NK-92 (cell line): Measurements from ENCODE around the gene DCLK3.

ENCODE experiments used
- DNase-seq: peaks from one replicate; lab custom pipeline; 2025; ENCODE audit not compliant: unreplicated experiment; lab: John Stamatoyannopoulos, UW

The DCLK3 gene

DNA sequence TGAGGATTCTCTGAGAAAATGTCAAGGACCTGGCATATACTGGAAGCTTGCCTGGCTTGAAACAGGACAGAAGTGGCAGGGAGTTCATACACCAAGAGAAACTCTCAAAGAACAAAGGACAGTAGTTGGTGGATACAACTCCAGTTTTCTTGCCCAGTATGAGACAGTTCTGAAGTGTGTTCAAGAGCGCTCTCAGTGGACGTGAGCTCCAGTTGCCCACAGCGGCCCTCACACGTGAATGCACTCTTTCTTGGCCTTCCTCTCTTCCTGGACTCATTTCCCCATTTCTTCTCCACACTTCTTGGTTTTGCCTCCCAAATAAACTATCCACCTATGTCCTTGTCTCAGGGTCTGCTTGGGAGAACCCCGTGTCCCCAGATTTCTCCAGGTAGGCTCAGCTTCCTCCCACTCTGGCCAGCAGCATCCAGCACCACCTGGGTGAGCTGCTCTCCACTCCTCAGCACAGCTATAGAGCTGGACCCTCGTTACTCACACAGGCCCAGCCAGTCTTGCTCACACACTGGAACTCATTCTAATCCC lies 54.5 kb downstream of the DCLK3 start:
- DNase-seq = no peak

DNA sequence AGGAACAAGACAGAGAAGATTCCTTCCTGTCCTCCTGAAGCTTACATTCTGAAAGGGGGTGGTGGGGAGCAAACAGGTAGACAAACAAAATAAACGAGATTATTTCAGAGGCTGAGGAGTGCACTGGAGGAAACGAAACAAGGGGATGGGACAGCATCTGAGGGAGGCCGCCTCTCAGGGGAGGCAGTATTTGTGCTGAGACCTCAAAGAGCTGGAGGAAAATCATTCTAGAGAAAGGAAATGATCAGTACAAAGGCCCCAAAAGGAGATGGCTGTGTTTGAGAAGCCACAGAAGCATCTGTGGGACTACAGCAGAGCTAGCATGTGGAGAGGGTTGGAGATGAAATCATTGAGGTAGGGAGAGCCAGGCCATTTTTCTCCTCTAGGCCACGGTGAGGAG lies 55.1 kb downstream of the DCLK3 start:
- DNase-seq = no peak

DNA sequence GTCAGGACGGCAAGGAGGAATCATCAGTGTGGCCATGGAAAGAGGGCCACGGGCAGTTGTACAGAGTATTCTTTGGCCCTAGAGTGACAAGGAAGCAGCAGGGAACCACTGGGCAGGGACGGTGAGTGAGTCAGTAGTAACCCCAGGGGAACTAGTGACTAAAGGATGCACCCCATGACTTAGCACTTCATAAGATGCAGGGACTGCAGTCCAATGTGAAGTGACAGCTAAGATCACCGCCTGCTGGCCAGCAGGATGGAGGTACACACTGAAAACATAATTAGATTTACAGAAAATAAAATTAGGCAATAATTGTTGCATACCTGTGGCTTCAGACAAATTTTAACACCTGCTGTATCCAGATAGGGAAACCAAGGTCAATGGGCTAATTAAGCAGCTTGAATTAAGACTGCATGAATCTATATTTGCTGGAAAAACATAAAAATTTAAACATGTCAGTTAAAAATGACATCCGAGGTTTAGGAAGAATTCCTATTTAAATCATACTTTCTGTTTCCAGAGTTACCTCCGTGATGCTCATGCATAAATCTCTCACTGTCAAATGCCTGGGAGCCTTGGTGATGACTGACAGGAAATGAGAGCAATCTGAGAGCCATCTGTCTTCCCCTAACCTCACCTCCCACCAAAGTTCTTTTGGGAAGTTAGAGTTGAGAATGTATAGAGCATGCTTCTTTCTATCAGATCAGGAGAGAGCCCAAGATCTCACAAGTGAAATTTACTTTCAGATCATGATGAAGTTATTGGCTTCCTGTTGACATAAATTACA lies 56.5 kb downstream of the DCLK3 start:
- no peak for DNase-seq

DNA sequence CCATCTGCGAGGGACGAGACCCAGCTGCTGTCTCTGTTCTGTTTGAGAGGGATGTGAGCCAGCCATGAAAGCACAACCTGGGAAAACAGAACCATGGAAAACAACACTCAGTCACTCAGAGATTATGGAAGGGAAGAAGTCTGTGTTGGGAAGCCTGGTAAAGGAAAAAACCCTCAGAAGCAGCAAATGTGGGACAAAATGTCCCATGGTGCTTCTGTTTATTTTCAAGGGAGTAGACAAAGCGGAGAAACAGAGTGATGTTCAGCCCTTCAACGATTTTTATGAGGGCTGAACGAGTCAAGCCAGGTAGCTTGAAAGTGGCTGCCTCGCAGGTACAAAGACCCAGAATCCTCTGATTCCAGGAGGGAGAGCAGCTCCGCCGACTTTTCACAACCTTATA lies 59.3 kb downstream of the DCLK3 start:
- DNase-seq = no peak

DNA sequence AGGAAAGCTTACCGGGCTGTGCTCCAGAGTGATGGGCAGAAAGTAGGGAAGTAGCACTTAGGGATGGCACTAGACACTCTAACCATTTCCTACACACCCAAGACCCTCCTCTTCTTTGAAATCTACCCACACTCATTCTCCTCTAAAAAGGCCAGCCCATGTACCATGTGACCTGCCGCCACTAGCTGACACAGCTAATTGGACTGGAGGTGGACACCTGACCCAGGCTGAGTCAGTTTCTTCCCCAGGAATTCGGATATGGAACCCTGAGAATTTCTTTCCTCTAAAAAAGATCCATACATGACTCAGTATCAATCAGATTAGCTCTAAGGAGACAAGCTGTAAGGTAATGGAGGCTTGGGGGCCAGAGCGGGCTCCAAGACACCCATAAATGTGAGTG lies 60.1 kb downstream of the DCLK3 start:
- DNase-seq = no peak

DNA sequence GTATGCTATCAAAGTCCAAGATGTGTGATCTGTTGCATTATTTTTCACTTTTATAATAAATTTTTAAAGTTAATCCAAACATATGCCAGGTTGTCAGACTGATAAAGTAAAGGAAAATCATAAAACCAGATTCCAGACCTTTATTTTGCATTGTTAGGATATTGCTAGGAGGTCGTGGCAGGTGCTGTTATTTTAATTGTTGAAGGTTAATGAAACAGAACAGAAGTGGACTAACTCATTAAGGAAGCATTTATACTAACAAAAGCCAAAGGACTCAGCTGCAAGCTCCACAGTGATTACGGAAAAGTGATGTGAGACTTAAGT lies 63.1 kb downstream of the DCLK3 start:
- no peak for DNase-seq

DNA sequence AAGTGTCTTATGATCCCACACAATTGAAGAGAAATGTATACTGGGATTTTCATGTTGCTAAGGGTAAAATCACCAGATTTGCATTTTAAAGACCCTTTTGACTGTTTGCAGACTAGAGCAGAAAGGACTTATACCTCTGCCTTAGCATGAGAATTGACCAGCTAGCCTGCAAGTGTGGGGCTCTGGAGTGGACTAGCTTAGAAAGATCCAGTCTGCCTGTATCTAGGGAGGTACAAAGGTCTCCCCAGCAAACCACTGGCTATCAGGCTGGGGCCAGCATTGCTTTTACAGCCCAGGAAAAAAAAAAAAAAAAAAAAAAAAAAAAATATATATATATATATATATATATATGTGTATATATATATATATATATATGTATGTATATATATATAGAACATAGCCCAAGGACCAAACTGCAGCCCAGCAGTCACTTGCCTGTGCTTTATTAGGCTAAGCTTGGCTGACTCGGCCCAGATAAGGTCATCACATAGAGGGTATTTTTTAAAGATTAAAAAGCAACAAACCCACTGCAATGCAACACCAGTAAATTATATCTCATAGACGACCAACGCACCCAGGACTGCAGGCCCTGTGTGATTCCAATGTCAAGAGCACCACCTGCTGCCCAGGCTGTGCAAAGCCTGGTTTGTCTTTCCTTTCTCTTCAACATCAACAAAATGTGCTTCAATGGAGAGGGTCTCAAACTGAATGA lies 63.7 kb downstream of the DCLK3 start:
- DNase-seq = no peak

DNA sequence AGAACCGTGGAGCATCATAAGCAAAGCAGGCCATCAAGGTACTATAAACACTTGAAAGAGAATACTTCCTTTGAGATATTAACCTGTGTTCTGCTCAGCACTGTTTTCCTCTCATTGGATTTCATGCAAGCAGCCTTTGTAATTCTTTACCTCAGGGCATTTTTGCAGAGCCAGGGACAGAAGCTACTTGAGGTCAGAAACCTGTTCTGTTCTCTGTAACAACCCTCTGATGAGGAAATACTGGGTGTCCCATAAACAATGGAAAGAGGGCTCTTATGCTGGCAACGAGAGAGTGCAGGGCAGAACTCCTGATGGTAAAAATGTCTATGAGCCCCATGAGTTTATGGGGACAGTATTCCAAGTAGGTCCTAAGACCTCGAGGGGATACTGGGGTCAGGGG lies 66.0 kb downstream of the DCLK3 start:
- no peak for DNase-seq

DNA sequence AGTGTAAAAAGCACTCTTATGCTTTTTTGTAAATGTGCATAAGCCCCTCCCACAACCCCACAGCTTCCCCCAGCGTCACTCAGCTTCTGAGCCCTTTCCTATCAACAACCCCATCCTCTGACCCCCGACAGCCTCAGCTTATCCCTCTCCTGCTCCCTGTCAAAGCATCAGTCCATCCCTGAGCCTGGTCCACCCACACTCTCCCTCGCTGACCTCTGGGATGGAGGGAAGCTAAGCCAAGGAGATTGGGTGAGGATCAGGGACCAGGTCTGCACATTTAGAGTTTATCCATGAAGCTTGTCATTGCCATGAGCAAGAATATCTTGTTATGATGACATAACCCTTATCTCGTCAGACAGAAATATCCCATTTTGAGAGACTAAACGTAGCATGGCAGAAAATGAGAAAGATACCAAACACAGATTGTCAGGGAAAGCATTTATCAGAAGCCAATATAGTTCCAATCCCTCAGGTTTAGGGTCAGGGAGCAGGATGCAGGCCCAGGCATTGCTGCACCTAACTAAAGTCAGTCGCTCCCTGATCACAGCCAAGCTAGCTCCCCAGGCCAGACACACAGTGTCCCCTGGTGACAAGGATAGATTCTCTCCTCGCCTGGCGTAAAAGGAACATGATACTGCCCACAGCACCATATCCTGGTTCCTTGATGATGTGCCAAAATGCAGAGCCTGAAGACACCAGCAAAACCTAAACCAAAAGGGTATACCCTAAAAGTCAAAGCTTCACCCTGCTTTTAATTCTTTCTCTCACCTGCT lies 66.9 kb downstream of the DCLK3 start:
- no peak for DNase-seq

DNA sequence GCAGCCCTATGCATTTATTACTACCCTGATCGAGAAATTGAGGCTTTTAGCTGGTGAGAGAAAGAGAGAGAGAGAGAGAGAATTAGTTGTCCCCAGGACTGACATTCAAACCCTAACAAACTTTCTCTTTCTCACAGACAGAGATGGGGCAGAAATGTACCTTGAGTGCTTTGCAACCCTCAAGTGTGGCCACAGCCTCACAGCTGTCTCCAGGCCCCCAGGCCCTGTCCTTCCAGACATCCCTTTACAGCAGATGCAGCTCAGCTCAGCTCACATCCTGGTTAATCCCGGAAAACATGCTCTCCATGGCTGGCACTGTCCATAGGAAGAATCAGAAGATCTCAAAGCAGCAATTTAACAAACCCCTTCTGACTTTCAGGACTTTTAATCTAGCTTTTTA lies 67.6 kb downstream of the DCLK3 start:
- no peak for DNase-seq

DNA sequence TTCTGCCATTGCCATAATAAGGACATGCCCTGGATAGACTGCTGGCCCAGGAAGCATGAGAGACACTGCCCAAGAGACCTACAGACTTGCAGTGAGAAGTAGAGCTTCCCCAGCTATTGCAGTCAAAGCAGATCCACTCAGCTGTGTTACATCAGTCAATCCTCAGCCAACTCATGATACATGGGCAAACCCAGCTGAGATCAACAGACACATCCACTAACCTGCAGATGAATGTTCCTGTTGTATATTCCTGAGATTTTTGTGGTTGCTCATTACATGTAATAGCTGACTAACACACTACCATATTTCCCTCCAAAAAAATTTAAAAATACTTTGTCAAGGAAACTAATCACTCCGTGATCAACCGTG lies 68.6 kb downstream of the DCLK3 start:
- no peak for DNase-seq

DNA sequence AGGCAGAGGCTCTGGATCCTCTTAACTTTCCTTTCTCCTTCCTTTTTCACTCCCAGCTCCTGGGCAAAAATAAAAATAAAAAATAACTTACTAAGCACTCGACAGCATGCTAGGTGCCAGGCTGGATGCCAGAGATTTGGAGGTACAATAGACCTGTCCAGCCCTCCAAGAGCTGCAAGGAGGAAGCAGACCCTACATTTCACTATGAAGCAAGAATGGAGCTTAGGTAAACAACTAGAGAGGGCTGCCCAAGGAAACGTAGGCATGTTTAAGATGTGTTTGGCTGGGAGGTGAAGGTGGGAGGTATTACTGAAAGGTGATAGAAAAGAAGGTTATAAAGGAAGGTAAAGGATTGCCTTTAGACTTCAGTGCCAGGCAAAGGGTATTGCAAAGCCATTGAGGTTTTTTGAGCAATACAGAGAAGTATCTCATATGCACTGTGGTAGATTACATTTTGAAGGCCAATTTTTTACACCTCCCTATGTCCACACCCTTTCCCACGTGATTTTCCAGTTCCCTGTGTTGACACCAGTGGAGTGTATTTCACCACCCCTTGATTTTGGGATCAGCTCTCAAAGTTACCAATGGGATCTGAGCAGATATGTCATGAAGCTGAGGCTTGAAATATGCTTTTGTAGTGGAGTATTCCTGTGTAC lies 69.1 kb downstream of the DCLK3 start:
- DNase-seq = no peak

DNA sequence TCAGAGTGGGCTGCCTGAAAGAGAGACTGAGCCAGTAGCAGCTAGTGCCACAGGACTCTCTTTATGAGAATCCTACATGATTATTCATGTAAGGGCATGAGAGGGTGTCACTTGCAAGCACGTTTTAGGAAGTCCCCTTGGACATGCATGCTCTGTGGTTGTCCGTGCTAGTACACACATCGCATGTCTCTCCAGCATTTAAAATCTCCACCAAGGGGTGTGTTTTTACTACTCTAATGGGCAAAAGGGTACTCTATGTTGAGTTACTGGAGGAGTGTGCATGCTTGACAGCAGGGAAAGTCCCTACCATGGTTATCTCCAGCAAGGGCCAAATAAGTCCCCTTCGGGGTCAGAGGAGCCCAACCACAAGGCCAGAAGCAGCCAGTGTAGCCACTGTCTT lies 70.7 kb downstream of the DCLK3 start:
- DNase-seq = no peak

DNA sequence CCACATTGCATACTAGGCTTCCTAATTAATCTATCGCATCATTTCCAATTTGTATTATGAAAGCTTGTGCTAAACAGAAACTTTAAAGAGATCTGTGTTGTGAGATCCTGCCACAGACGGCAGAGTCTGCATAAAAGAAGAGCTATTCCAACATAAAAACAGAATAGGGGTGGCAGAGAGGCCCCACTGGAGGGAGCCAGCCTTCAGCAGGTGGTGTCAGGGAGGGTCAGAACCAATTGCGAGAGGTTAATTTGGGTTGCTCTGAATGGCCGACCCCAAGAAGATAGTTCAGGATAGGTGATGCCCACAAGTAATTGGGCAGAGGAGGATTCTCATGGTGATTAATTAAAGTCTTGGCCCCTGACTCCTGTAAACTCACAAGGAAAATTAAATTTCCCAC lies 74.8 kb downstream of the DCLK3 start:
- DNase-seq = no peak

DNA sequence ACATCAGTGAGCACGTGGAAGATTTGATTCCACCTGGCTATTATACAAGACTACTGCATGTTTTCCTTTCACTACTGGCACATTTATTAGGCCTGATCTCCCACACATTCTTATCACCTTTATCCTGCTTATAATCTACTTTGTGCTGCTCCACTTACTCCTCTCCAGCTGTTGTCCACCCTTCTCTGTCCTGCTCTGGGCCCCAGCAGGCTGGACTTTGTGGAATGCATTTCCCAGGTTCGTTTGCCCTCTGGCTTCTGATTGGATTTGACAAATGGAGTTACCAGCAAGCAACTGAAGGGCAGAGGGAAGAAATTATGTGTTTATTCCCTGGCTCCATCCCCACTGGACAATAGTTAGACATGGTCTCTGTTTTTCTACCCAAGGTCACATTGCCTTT lies 75.5 kb downstream of the DCLK3 start:
- DNase-seq = no peak

DNA sequence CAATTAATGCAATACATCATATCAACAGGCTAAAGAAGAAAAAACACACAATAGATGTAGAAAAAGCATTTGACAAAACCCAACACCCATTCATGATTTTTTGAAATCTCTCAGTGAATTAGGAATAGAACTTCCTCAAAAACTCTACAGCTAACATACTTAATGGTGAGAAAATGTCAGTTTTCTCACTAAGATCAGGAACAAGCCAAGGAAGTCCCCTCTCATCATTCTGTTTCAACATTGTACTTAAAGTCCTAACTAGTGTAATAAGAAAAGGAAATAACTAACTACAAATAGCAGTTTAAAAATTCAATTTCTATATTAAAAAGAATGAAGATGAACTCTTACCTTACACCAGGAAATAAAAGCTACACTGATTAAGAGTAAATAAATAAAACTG lies 77.8 kb downstream of the DCLK3 start:
- no peak for DNase-seq

DNA sequence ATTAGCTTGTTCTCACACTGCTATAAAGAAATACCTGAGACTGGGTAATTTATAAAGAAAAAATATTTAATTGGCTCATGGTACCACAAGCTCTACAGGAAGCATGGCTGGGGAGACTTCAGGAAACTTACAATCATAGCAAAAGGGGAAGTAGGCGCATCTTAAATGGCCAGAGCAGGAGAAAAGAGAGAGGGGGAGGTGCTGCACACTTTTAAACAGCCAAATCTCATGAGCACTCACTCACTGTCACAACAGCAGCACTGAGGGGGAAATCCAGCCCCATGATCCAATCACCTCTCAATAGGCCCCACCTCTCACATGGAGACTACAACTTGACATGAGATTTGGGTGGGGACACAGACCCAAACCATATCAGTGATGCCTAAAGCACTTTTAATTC lies 82.5 kb downstream of the DCLK3 start:
- no peak for DNase-seq

DNA sequence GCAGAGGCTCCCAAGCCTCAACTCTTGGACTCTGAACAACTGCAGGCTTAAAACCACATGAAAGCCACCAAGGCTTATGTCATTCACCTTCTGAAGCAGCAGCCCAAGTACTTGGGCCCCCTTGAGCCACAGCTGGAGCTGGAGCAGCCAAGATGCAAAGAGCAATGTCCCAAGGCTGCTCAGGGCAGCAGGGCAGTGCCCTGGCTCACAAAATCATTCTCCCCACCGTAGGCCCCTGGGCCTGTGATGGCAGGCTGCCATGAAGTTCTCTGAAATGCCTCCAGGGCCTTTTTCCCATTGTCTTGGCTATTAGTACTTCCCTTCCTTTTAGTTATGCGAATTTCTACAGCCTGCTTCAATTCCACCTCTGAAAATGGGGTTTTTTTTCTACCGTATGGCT lies 83.4 kb downstream of the DCLK3 start:
- DNase-seq = no peak

DNA sequence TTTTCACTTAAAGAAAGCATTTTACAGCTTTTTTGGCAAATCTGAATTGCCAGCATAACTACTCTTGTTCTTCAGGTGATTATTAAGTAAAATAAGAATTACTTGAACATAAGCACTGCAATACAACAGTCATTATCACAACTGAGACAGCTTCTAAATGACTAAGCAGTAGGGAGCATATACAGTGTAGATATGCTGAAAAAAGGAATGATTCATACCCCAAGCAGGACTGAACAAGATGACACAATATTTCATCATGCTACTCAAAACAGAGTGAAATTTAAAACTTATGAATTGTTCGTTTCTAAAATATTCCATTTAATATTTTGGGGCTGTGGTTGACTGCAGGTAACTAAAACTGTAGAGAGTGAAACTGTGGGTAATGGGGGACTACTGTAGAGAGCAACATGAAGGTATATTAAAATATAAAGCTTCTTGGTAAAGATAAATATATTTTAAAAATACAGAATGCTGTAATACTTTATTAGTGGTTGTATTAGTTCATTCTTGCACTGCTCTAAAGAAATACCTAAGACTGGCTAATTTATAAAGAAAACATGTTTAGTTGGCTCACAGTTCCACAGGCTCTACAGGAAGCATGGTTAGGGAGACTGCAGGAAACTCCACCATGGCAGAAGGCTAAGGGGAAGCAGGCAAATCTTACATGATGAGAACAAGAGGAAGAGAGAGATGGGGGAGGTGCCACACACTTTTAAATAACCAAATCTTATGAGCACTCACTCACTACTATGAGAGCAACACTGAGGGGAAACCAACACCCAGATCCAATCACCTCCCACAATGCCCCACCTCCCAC lies 84.8 kb downstream of the DCLK3 start:
- DNase-seq = no peak

DNA sequence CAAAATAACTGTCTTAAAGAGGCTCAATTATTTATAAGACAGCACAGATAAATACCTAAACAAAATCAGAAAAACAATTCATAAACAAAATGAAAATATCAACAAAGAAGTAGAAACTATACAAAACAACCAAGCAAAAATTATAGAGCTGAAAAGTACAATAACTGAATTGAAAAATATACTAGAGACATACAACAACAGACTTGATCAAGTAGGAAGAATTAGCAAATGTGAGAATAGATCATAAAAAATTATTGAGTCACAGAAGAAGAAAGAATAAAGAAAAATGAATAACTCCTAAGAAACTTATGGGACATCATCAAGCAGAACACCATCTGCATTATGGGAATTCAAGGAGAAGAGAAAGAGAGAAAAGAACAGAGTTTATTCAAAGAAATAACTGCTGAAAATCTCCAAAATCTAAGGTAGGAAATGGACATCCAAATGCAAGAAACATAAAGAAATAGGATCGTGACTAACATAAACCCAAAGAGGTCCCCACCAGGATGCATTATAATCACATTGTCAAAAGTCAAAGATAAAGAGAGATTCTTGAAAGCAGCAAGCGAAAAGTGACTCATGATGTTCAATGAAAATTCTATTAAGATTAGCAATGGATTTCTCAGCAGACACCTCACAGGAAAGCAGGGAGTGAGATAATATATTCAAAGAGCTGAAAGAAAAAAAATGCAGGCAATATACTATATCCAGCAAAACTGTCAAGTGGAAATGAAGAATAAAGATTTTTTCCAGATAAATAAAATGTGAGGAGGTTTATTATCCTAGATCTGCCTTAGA lies 85.9 kb downstream of the DCLK3 start:
- no peak for DNase-seq
